Measurements from ENCODE around the gene SDK1. TPM values are rescaled to one million over a fixed set of nuclear protein-coding genes. Genes with fewer than 3 reads are reported as not detected.
A peak's percentile ranks its signal among the peaks of the same experiment; 100 is the strongest.

The SDK1 gene
- total and polyA plus RNA-seq, 2 experiments from 2014 or later, result not detected

GRCh38 chr7:3493499-3493898 lies 192.4 kb downstream of the SDK1 start:
- Histone ChIP-seq H3K4me2 (ENCODE audit: unreplicated experiment) (no peak overlapping the region), H4K20me1 (ENCODE audit: insufficient read depth) (no peaks in the 10 kb centered on the region), H3F3A (ENCODE audit: insufficient read depth) (no peaks in the 10 kb centered on the region), H3K9me3 (ENCODE audit: low read depth) (no peaks in the 10 kb centered on the region), H3K9ac (no peak overlapping the region), H3K4me1 (ENCODE audit: insufficient read depth) (no peaks in the 10 kb centered on the region), H3K4me3 (no peak overlapping the region), H3K27me3 (replicated peaks; ENCODE audit: insufficient read depth) (no peaks in the 10 kb centered on the region), H3K79me2 (ENCODE audit: insufficient read depth) (no peaks in the 10 kb centered on the region), H3K27ac (no peak overlapping the region), H3K9me2 (ENCODE audit: insufficient read depth) (no peaks in the 10 kb centered on the region), H2AFZ (no peak overlapping the region), H3K36me3 (ENCODE audit: low read depth) (no peaks in the 10 kb centered on the region)
- in situ Hi-C loops (cut with MboI), result no loop called here
- peak; percentile 4 for DNase-seq
- TF ChIP-seq EZH2 (IDR thresholded peaks at IDR 0.05; ENCODE audit: insufficient read depth, poor library complexity, severe bottlenecking) (no peak), EZH2phosphoT487 (IDR thresholded peaks at IDR 0.05; ENCODE audit: insufficient read depth, low read depth) (no peak)

GRCh38 chr7:3494947-3495346 lies 193.9 kb downstream of the SDK1 start:
- no peak overlapping the region for H3K9ac ChIP-seq
- no peak for DNase-seq
- H3K9me3 ChIP-seq (ENCODE audit: low read depth), result no peaks in the 10 kb centered on the region
- H3K4me1 ChIP-seq (ENCODE audit: insufficient read depth), result no peaks in the 10 kb centered on the region
- H3K27ac ChIP-seq, result no peak overlapping the region
- in situ Hi-C loops (cut with MboI), result no loop called here
- H3K4me2 ChIP-seq (ENCODE audit: unreplicated experiment), result no peak overlapping the region
- H2AFZ ChIP-seq, result no peak overlapping the region
- no peaks in the 10 kb centered on the region for H3K27me3 ChIP-seq (replicated peaks; ENCODE audit: insufficient read depth)
- no peaks in the 10 kb centered on the region for H3F3A ChIP-seq (ENCODE audit: insufficient read depth)
- H3K4me3 ChIP-seq, result no peak overlapping the region
- H3K9me2 ChIP-seq (ENCODE audit: insufficient read depth), result no peaks in the 10 kb centered on the region
- 53 to 68% methylated on average over 4 to 6 of the region's 6 CpGs for WGBS, 2 experiments (ENCODE audit: low coverage in 1 of 2, low lambda C conversion rate in 2 of 2, missing lambda C conversion rate in 2 of 2)
- H3K36me3 ChIP-seq (ENCODE audit: low read depth), result no peaks in the 10 kb centered on the region
- H3K79me2 ChIP-seq (ENCODE audit: insufficient read depth), result no peaks in the 10 kb centered on the region
- TF ChIP-seq EZH2phosphoT487 (IDR thresholded peaks at IDR 0.05; ENCODE audit: insufficient read depth, low read depth) (no peak), EZH2 (IDR thresholded peaks at IDR 0.05; ENCODE audit: insufficient read depth, poor library complexity, severe bottlenecking) (no peak)
- no peaks in the 10 kb centered on the region for H4K20me1 ChIP-seq (ENCODE audit: insufficient read depth)

GRCh38 chr7:3495530-3495929 lies 194.5 kb downstream of the SDK1 start:
- Histone ChIP-seq H4K20me1 (ENCODE audit: insufficient read depth) (no peaks in the 10 kb centered on the region), H3K79me2 (ENCODE audit: insufficient read depth) (no peaks in the 10 kb centered on the region), H3K4me2 (ENCODE audit: unreplicated experiment) (no peak overlapping the region), H2AFZ (no peak overlapping the region), H3K27me3 (replicated peaks; ENCODE audit: insufficient read depth) (no peaks in the 10 kb centered on the region), H3K4me1 (ENCODE audit: insufficient read depth) (no peaks in the 10 kb centered on the region), H3K36me3 (ENCODE audit: low read depth) (no peaks in the 10 kb centered on the region), H3K27ac (no peak overlapping the region), H3F3A (ENCODE audit: insufficient read depth) (no peaks in the 10 kb centered on the region), H3K9me3 (ENCODE audit: low read depth) (no peaks in the 10 kb centered on the region), H3K4me3 (no peak overlapping the region), H3K9ac (no peak overlapping the region), H3K9me2 (ENCODE audit: insufficient read depth) (no peaks in the 10 kb centered on the region)
- no peak for DNase-seq
- TF ChIP-seq EZH2phosphoT487 (IDR thresholded peaks at IDR 0.05; ENCODE audit: insufficient read depth, low read depth) (no peak), EZH2 (IDR thresholded peaks at IDR 0.05; ENCODE audit: insufficient read depth, poor library complexity, severe bottlenecking) (no peak)
- in situ Hi-C loops (cut with MboI), result no loop called here
- WGBS, 2 experiments (ENCODE audit: low coverage in 1 of 2, low lambda C conversion rate in 2 of 2, missing lambda C conversion rate in 2 of 2), result 60% methylated on average over 12 of the region's 12 CpGs

GRCh38 chr7:3495954-3496353 lies 194.9 kb downstream of the SDK1 start:
- Histone ChIP-seq H3K9me3 (ENCODE audit: low read depth) (no peaks in the 10 kb centered on the region), H3K9me2 (ENCODE audit: insufficient read depth) (no peaks in the 10 kb centered on the region), H4K20me1 (ENCODE audit: insufficient read depth) (no peaks in the 10 kb centered on the region), H3K27me3 (replicated peaks; ENCODE audit: insufficient read depth) (no peaks in the 10 kb centered on the region), H3K4me3 (no peak overlapping the region), H3K4me2 (ENCODE audit: unreplicated experiment) (no peak overlapping the region), H3K36me3 (ENCODE audit: low read depth) (no peaks in the 10 kb centered on the region), H3K9ac (no peak overlapping the region), H3K79me2 (ENCODE audit: insufficient read depth) (no peaks in the 10 kb centered on the region), H3K27ac (no peak overlapping the region), H2AFZ (no peak overlapping the region), H3K4me1 (ENCODE audit: insufficient read depth) (no peaks in the 10 kb centered on the region), H3F3A (ENCODE audit: insufficient read depth) (no peaks in the 10 kb centered on the region)
- DNase-seq, result no peak
- in situ Hi-C loops (cut with MboI), result no loop called here
- TF ChIP-seq EZH2 (IDR thresholded peaks at IDR 0.05; ENCODE audit: insufficient read depth, poor library complexity, severe bottlenecking) (no peak), EZH2phosphoT487 (IDR thresholded peaks at IDR 0.05; ENCODE audit: insufficient read depth, low read depth) (no peak)
- 68 to 73% methylated on average over 5 of the region's 5 CpGs for WGBS, 2 experiments (ENCODE audit: low coverage in 1 of 2, low lambda C conversion rate in 2 of 2, missing lambda C conversion rate in 2 of 2)

- DNase-seq, result no peak
- 26 to 34% methylated on average over 2 of the region's 2 CpGs for WGBS, 2 experiments (ENCODE audit: low coverage in 1 of 2, low lambda C conversion rate in 2 of 2, missing lambda C conversion rate in 2 of 2)
- no peak overlapping the region for H2AFZ ChIP-seq
- no peaks in the 10 kb centered on the region for H3K27me3 ChIP-seq (replicated peaks; ENCODE audit: insufficient read depth)
- no peaks in the 10 kb centered on the region for H3K9me3 ChIP-seq (ENCODE audit: low read depth)
- no peaks in the 10 kb centered on the region for H3K9me2 ChIP-seq (ENCODE audit: insufficient read depth)
- H3K4me3 ChIP-seq, result no peak overlapping the region
- no peaks in the 10 kb centered on the region for H3K79me2 ChIP-seq (ENCODE audit: insufficient read depth)
- H3K36me3 ChIP-seq (ENCODE audit: low read depth), result no peaks in the 10 kb centered on the region
- in situ Hi-C loops (cut with MboI), result no loop called here
- no peak overlapping the region for H3K9ac ChIP-seq
- H3F3A ChIP-seq (ENCODE audit: insufficient read depth), result no peaks in the 10 kb centered on the region
- H3K4me1 ChIP-seq (ENCODE audit: insufficient read depth), result no peaks in the 10 kb centered on the region
- H4K20me1 ChIP-seq (ENCODE audit: insufficient read depth), result no peaks in the 10 kb centered on the region
- no peak overlapping the region for H3K4me2 ChIP-seq (ENCODE audit: unreplicated experiment)
- H3K27ac ChIP-seq, result no peak overlapping the region
- TF ChIP-seq EZH2 (IDR thresholded peaks at IDR 0.05; ENCODE audit: insufficient read depth, poor library complexity, severe bottlenecking), result no peak
- no peak for TF ChIP-seq EZH2phosphoT487 (IDR thresholded peaks at IDR 0.05; ENCODE audit: insufficient read depth, low read depth)
Observed at GRCh38 chr7:3497796-3498195, 196.7 kb downstream of the SDK1 start.

Measured in GM23248 (cell line).